Stimulated activated CD8-positive, alpha-beta memory T cell treated with anti-CD3 and anti-CD28 coated beads, Interleukin-12 subunit alpha, Interleukin-12 subunit beta, amount 100 ng/mL, for 24 hours (primary cell): Measurements from ENCODE around the gene SSX2.
"Not testable (repeated sequence)": the region's sequence is repeated elsewhere in the genome, so short reads cannot be mapped to it uniquely, and the experiment has no call there.

ENCODE experiments used
- DNase-seq: peaks from one replicate; pipeline ENCODE4 v3.0.0-alpha.2; 2020; ENCODE audit errors: extremely low read depth

The SSX2 gene

GRCh38 chrX:52707078-52707477 lies at the start of gene SSX2:
TSS of gene SSX2 (minus strand) at chrX:52707178. CDS start at chrX:52705749, 1,429 bp downstream.
- not testable (repeated sequence) for DNase-seq

- not testable (repeated sequence) for DNase-seq
Measured at GRCh38 chrX:52750952-52751351, 44.0 kb upstream of the SSX2 start, which contains the start of gene SSX2B. TSS of gene SSX2B (plus strand) at chrX:52751252. CDS start at chrX:52752681, 1,429 bp downstream.

- not testable (repeated sequence) for DNase-seq
Measured at GRCh38 chrX:52692034-52692433, 14.9 kb downstream of the SSX2 start.

- DNase-seq = not testable (repeated sequence)
Measured at GRCh38 chrX:52662218-52662617, 44.8 kb downstream of the SSX2 start.

GRCh38 chrX:52655475-52655874 lies 51.5 kb downstream of the SSX2 start:
- DNase-seq = not testable (repeated sequence)

- not testable (repeated sequence) for DNase-seq
Measured at GRCh38 chrX:52654800-52655199, 52.2 kb downstream of the SSX2 start, which contains the start of gene SSX7. TSS of gene SSX7 (minus strand) at chrX:52654900. CDS start at chrX:52653472, 1,428 bp downstream.

GRCh38 chrX:52650676-52651075 lies 56.3 kb downstream of the SSX2 start:
- DNase-seq = not testable (repeated sequence)

GRCh38 chrX:52648956-52649355 lies 58.0 kb downstream of the SSX2 start:
- not testable (repeated sequence) for DNase-seq
